ENCODE data around the gene CD2BP2. TPM values are rescaled to one million over a fixed set of nuclear protein-coding genes. Genes with fewer than 3 reads are reported as not detected.

CD2BP2 gene
- 67.6 and 72.5 TPM in 2 replicates for total RNA-seq (2021)
- percentile 84 among the genes with signal in this experiment for Bru-seq, nascent RNA
- BruChase-seq, experiment 1, labeled RNA remaining after a 2-hour chase, result percentile 97 among the genes with signal in this experiment
- BruChase-seq, experiment 2, labeled RNA remaining after a 6-hour chase, result percentile 98 among the genes with signal in this experiment
- long read RNA-seq, transcript CD2BP2-203 (6 exons, 1,417 nt), result minor isoform, 13 of 208 reads
- long read RNA-seq, transcript CD2BP2-201 (7 exons, 3,421 nt), result major isoform, 158 of 208 reads
- long read RNA-seq, partial matches to known transcripts, result 20 of 208 reads
- long read RNA-seq, other reads (novel, unspliced or antisense), result 16 of 208 reads

- peak; percentile 100 for DNase-seq (ENCODE audit: low spot score)
- no peaks in the 10 kb centered on the region for H3K27me3 ChIP-seq (replicated peaks; ENCODE audit: insufficient read depth, low read depth, low read length, poor library complexity)
- CTCF ChIA-PET, result no interaction called here
- POLR2A ChIA-PET (ENCODE audit: low non-redundant PET), result interaction anchor here (0.6 kb wide), 1 partner anchor 50 kb away, joined by 7 read pairs; no protein-coding TSS in a partner anchor
- peaks cover 58% of the 10 kb centered on the region for H3K36me3 ChIP-seq (ENCODE audit: insufficient read depth, low read length, poor library complexity, severe bottlenecking)
- TSS peak; percentile 95 for BruUV-seq (replicated peaks)
- H3K4me3 ChIP-seq (ENCODE audit: low read depth, low read length, poor library complexity, severe bottlenecking), result peak within 1 kb of the TSS; percentile 98
- no peaks in the 10 kb centered on the region for H3K9me3 ChIP-seq (ENCODE audit: low read depth, low read length, poor library complexity, severe bottlenecking)
- peak within 1 kb of the TSS; percentile 94 for H3K27ac ChIP-seq (ENCODE audit: low read depth, low read length, poor library complexity, severe bottlenecking)
- no peak for TF ChIP-seq CTCF (conservative IDR thresholded peaks at IDR 0.05; ENCODE audit: low read depth, low read length)
- TF ChIP-seq EZH2 (IDR thresholded peaks at IDR 0.05; ENCODE audit: borderline replicate concordance, low read depth, low read length, poor library complexity, severe bottlenecking), result no peak
- intact Hi-C loops (cut with micrococcal nuclease; ENCODE audit: unreplicated experiment), result no loop called here
- H3K4me1 ChIP-seq (ENCODE audit: insufficient read depth, low read length, poor library complexity, severe bottlenecking), result peaks cover 13% of the 10 kb centered on the region
Measured at GRCh38 chr16:30355144-30355953, at the start of gene CD2BP2. Gene CD2BP2 (minus strand): TSS chr16:30355308. CDS start chr16:30354681, 627 bp downstream.

DNA sequence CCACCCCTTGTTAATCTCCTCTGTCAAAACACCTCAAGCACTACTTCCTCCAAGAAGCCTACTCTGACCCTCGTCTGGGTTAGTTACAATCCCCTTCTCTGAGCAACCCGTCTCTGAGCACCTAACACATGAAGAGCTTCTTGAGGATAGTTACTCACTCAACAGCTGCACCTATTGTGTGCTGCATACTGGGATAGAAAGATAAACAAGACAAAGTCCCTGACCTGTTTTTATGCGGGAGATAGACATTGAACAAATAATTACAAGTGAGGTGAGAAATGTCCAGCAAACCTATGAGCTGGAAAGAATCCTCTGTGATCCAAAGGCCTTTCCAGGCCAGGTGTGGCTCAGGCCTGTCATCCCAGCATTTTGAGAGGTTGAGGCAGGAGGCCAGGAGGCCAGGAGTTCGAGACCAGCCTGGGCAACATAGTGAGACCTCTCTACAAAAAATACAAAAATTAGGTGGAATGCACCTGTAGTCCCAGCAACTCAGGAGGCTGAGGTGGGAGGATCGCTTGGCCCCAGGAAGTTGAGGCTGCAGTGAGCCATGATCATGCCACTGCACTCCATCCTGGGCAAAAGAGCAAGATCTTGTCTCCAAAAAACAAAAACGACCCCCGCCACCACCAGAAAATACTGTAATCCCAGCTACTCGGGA lies 46.8 kb upstream of the CD2BP2 start:
- Histone ChIP-seq H3K27me3 (replicated peaks; ENCODE audit: insufficient read depth, low read depth, low read length, poor library complexity) (no peaks in the 10 kb centered on the region), H3K36me3 (ENCODE audit: insufficient read depth, low read length, poor library complexity, severe bottlenecking) (peaks cover 10% of the 10 kb centered on the region), H3K27ac (ENCODE audit: low read depth, low read length, poor library complexity, severe bottlenecking) (peak overlapping the region; percentile 4), H3K9me3 (ENCODE audit: low read depth, low read length, poor library complexity, severe bottlenecking) (no peaks in the 10 kb centered on the region), H3K4me3 (ENCODE audit: low read depth, low read length, poor library complexity, severe bottlenecking) (no peak overlapping the region), H3K4me1 (ENCODE audit: insufficient read depth, low read length, poor library complexity, severe bottlenecking) (peaks cover 21% of the 10 kb centered on the region)
- CTCF ChIA-PET, result interaction anchor here (0.6 kb wide), 1 partner anchor 207 kb away, joined by 7 read pairs; no protein-coding TSS in a partner anchor
- no peak for DNase-seq (ENCODE audit: low spot score)
- POLR2A ChIA-PET (ENCODE audit: low non-redundant PET), result no interaction called here
- intact Hi-C loops (cut with micrococcal nuclease; ENCODE audit: unreplicated experiment), result no loop called here
- BruUV-seq (replicated peaks), result no TSS peak
- TF ChIP-seq EZH2 (IDR thresholded peaks at IDR 0.05; ENCODE audit: borderline replicate concordance, low read depth, low read length, poor library complexity, severe bottlenecking) (no peak), CTCF (conservative IDR thresholded peaks at IDR 0.05; ENCODE audit: low read depth, low read length) (no peak)

DNA sequence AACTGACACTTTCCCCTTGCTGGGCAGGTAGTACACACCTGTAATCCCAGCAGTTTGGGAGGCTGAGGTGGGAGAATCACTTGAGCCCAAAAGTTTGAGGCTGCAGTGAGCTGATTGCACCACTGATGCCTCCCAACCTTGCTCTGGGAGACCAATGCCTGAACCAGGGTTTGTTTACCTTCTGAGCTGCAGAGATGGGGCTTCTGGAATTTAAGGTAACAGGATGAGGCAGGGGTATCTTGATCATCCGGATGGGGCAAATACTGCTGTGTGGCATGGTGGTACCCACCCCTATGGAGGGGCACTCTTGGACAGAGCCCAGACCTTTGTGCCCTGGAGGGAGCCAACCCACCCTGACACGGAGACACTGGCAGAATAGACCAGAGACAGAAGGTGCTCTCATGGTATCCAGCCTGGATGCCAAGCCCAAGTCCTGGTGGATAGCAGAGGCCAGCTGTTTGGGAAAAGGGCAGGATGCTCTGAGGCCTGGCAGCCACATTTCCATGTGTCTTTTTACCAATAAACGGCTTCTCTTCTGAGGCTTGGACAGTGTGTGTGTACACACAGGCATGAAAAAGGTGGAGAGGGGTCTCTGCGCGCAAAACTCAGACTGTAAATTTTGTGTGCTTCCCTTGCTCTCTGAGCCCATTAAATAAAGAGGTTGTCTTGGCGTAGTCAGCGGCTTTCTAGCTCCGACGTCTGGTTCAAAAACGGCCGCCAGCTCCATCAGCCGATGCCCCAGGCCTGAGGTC lies 44.5 kb upstream of the CD2BP2 start:
- peak overlapping the region; percentile 91 for H3K27ac ChIP-seq (ENCODE audit: low read depth, low read length, poor library complexity, severe bottlenecking)
- H3K4me1 ChIP-seq (ENCODE audit: insufficient read depth, low read length, poor library complexity, severe bottlenecking), result peaks cover 26% of the 10 kb centered on the region
- H3K27me3 ChIP-seq (replicated peaks; ENCODE audit: insufficient read depth, low read depth, low read length, poor library complexity), result no peaks in the 10 kb centered on the region
- no TSS peak for BruUV-seq (replicated peaks)
- peaks cover 10% of the 10 kb centered on the region for H3K36me3 ChIP-seq (ENCODE audit: insufficient read depth, low read length, poor library complexity, severe bottlenecking)
- intact Hi-C loops (cut with micrococcal nuclease; ENCODE audit: unreplicated experiment), result no loop called here
- TF ChIP-seq CTCF (conservative IDR thresholded peaks at IDR 0.05; ENCODE audit: low read depth, low read length), result no peak
- no peak for TF ChIP-seq EZH2 (IDR thresholded peaks at IDR 0.05; ENCODE audit: borderline replicate concordance, low read depth, low read length, poor library complexity, severe bottlenecking)
- H3K4me3 ChIP-seq (ENCODE audit: low read depth, low read length, poor library complexity, severe bottlenecking), result peak overlapping the region; percentile 54
- H3K9me3 ChIP-seq (ENCODE audit: low read depth, low read length, poor library complexity, severe bottlenecking), result no peaks in the 10 kb centered on the region
- CTCF ChIA-PET, result interaction anchor here (0.6 to 1.0 kb wide), 2 partner anchors 30 to 199 kb away, joined by 3 to 4 read pairs; partner anchors contain the start of gene DCTPP1
- POLR2A ChIA-PET (ENCODE audit: low non-redundant PET), result no interaction called here
- no peak for DNase-seq (ENCODE audit: low spot score)

Measured in A673 (cell line).